Measurements from ENCODE around the gene NEDD4. TPM values are rescaled to one million over a fixed set of nuclear protein-coding genes. Genes with fewer than 3 reads are reported as not detected.

NEDD4 gene
- total and polyA plus RNA-seq, 2 of the 4 experiments (the other 2 are of a cell fraction), result 27.4 to 80.7 TPM

DNA sequence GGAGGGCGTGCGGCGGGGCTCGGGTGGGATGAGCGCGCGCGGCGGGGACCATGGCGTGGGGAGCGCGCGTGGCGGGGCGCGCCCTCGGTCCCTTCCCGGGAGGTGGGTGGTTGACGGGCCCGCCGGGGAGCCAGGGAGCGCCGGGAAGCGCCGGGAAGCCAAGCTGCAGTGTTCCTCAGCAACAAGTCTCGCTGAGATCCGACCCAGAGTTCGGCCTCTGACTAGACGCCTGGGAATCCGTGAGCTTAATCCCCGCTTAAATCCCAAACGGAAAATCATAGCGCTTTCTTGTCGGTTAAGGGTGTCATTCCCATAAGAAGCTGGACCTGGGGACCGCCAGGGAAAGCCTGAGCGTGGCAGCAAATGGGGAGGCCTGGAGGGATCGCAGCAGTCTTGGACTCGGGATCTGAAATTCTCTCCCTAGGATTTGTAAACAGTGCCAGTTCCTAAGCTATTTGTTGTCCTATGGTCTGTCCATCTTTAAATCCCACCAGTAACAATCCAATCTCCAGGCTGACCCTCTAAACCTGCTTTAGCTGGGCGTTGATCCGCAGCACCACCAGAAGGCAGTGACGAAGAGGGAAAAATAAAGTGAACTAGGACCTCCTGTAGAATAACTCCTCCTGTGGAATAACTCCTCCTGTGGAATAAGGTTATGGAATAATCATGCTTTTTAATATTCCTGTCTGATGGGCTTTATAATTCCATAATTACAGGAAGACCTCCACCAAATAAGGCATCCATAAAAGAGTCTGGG lies 570 bp upstream of the NEDD4 start:
- H4K20me1 ChIP-seq (ENCODE audit: insufficient read depth, low read length), result peaks cover 4% of the 10 kb centered on the region; the same call in 1 of the 2 replicates
- peak overlapping the region; percentile 81 for H3K4ac ChIP-seq (ENCODE audit: low read depth, low read length)
- H2BK15ac ChIP-seq (ENCODE audit: low read depth, low read length), result peak overlapping the region; percentile 55; the same call in 1 of the 3 replicates
- no peak overlapping the region for H2AK5ac ChIP-seq (ENCODE audit: low read depth, low read length)
- TF ChIP-seq MXI1 (IDR thresholded peaks at IDR 0.05; ENCODE audit: borderline replicate concordance, low read depth, low read length) (0 out of 2 replicates have a peak, but pooled peaks have one; percentile 3), FOS (IDR thresholded peaks at IDR 0.05; ENCODE audit: low read depth, low read length) (no peak), RAD21 (IDR thresholded peaks at IDR 0.05; ENCODE audit: low read length) (peak; percentile 9; the same call in 1 of the 2 replicates), CTCF (conservative IDR thresholded peaks at IDR 0.05; ENCODE audit: low read depth, low read length) (0 out of 2 replicates have a peak, but pooled peaks have one; percentile 11)
- peak overlapping the region; percentile 93 for H3K23ac ChIP-seq (ENCODE audit: low read depth, low read length)
- peak overlapping the region; percentile 29 for H3K18ac ChIP-seq (ENCODE audit: low read depth, low read length)
- peak overlapping the region; percentile 72 for H2BK20ac ChIP-seq (ENCODE audit: low read depth, low read length)
- H3K9ac ChIP-seq (ENCODE audit: low read depth, low read length), result peak overlapping the region; percentile 75
- DNase-seq (peak; percentile 68), ATAC-seq (ENCODE audit: low read depth) (peak; percentile 59)
- ChIA-PET POLR2A (ENCODE audit: unreplicated experiment) (no interaction called here), CTCF (interaction anchor here (0.5 to 1.2 kb wide), 2 partner anchors 77 to 1154 kb away, joined by 3 to 9 read pairs; no protein-coding TSS in a partner anchor)
- no peaks in the 10 kb centered on the region for H3K27me3 ChIP-seq (ENCODE audit: control insufficient read depth, insufficient read depth, low read length)
- H4K5ac ChIP-seq (ENCODE audit: low read depth, low read length), result peak overlapping the region; percentile 5; the same call in 1 of the 2 replicates
- peak overlapping the region; percentile 93 for H3K4me2 ChIP-seq (ENCODE audit: low read depth, low read length)
- H2AK9ac ChIP-seq (replicated peaks; ENCODE audit: low read depth, low read length, poor library complexity), result peak overlapping the region; percentile 7
- peaks cover 8% of the 10 kb centered on the region for H3K9me1 ChIP-seq (ENCODE audit: insufficient read depth, low read length)
- H3K27ac ChIP-seq (ENCODE audit: insufficient read depth, low read length), result peak overlapping the region; percentile 61
- H3K4me1 ChIP-seq (ENCODE audit: control insufficient read depth, insufficient read depth, low read length), result peaks cover 4% of the 10 kb centered on the region
- no peaks in the 10 kb centered on the region for H3K36me3 ChIP-seq (ENCODE audit: control insufficient read depth, insufficient read depth, low read length)
- dilution Hi-C loops (cut with HindIII; ENCODE audit: low sequenced_read_pairs, unreplicated experiment) (no loop called here), in situ Hi-C loops (cut with MboI; ENCODE audit: low sequenced_read_pairs) (no loop called here), intact Hi-C loops (cut with micrococcal nuclease) (loop anchor here (2.0 to 5.0 kb wide), 7 partner anchors 13 to 433 kb away; partner anchors contain the start of gene TEX9)
- H3K56ac ChIP-seq (ENCODE audit: extremely low read depth, insufficient read depth, low read length), result peak overlapping the region; percentile 86
- H2AFZ ChIP-seq (replicated peaks; ENCODE audit: low read length, poor library complexity), result peak overlapping the region; percentile 95
- peak overlapping the region; percentile 92 for H3K14ac ChIP-seq (replicated peaks; ENCODE audit: low read depth, low read length)
- no TSS peak for BruUV-seq (replicated peaks)
- peak overlapping the region; percentile 63 for H2BK5ac ChIP-seq (ENCODE audit: low read depth, low read length, poor library complexity, severe bottlenecking)
- H4K8ac ChIP-seq (ENCODE audit: low read depth in 2 of 2, low read length in 2 of 2), result peak overlapping the region; percentile 29 to 51; a peak in 2 of 4 replicates
- peak overlapping the region; percentile 86 for H3K4me3 ChIP-seq (ENCODE audit: insufficient read depth, low read depth, low read length)
- H3K79me1 ChIP-seq (ENCODE audit: low read depth in 1 of 2, low read length in 2 of 2), result peaks cover 16 to 39% of the 10 kb centered on the region in 2 experiments
- no peaks in the 10 kb centered on the region for H3K9me3 ChIP-seq (ENCODE audit: control insufficient read depth, insufficient read depth, low read length)
- peak overlapping the region; percentile 77 for H2BK120ac ChIP-seq (ENCODE audit: low read depth, low read length)
- WGBS, 2 experiments (ENCODE audit: extremely low coverage in 2 of 2, insufficient read length in 1 of 2), result 1% methylated on average over 25 of the region's 41 CpGs; no CpG with 5 or more reads in 1 of the 2 experiments
- peak overlapping the region; percentile 77 for H4K91ac ChIP-seq (ENCODE audit: insufficient read depth, low read depth, low read length)

Measured in IMR-90 (cell line).